Measurements from ENCODE around the gene NAV2. TPM values are rescaled to one million over a fixed set of nuclear protein-coding genes. Genes with fewer than 3 reads are reported as not detected.

NAV2 gene
- total and polyA plus RNA-seq, 12 donors: 6.9 to 34.7 (median 20.2) TPM

- ATAC-seq: no peak
- Histone ChIP-seq H3K4me1 (peaks cover 0 to 47% (median 15%) of the 10 kb centered on the region in 9 donors), H3K27ac (no peak overlapping the region), H3K9me3 (no peaks in the 10 kb centered on the region), H3K27me3 (no peaks in the 10 kb centered on the region), H3K36me3 (peaks cover 0 to 16% (median 0%) of the 10 kb centered on the region in 9 donors), H3K4me3 (no peak overlapping the region)
- WGBS, 2 donors: 95 to 100% methylated on average over 1 of the region's 1 CpG
- no peak for TF ChIP-seq CTCF (IDR thresholded peaks at IDR 0.05)
- DNase-seq: no peak
- intact Hi-C loops (cut with DNase I): no loop called here
These were observed 164.1 kb downstream of the NAV2 start for GRCh38 chr11:19876750-19877149.

DNA sequence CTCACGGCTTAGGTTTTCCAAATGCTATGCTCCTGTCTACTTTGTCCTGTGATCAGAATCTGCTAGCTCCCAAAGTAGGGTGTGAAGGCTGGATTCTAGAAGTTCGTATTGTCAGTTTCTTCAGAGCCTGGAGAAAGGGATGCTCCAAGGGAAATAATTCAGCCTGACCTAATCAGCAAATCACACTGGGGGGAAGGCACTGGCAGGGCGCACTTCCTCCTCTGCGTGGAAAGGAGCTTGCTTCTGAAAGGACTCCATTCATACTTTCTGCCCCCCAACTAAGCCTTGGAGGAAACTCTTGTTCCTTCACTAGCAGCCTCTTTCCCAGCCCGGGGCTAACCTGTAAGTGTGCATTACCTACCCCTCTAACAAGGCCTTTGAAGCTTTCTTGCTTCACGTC lies 165.9 kb downstream of the NAV2 start:
- H3K27me3 ChIP-seq: no peaks in the 10 kb centered on the region
- intact Hi-C loops (cut with DNase I): no loop called here
- H3K9me3 ChIP-seq: no peaks in the 10 kb centered on the region
- no peak overlapping the region for H3K27ac ChIP-seq
- no peak for TF ChIP-seq CTCF (IDR thresholded peaks at IDR 0.05)
- H3K4me1 ChIP-seq: peaks cover 0 to 47% (median 15%) of the 10 kb centered on the region in 9 donors
- WGBS, 2 donors: 74 to 81% methylated on average over 6 of the region's 6 CpGs
- ATAC-seq (no peak), DNase-seq (no peak)
- no peak overlapping the region for H3K4me3 ChIP-seq
- peaks cover 0 to 33% (median 0%) of the 10 kb centered on the region in 9 donors for H3K36me3 ChIP-seq

DNA sequence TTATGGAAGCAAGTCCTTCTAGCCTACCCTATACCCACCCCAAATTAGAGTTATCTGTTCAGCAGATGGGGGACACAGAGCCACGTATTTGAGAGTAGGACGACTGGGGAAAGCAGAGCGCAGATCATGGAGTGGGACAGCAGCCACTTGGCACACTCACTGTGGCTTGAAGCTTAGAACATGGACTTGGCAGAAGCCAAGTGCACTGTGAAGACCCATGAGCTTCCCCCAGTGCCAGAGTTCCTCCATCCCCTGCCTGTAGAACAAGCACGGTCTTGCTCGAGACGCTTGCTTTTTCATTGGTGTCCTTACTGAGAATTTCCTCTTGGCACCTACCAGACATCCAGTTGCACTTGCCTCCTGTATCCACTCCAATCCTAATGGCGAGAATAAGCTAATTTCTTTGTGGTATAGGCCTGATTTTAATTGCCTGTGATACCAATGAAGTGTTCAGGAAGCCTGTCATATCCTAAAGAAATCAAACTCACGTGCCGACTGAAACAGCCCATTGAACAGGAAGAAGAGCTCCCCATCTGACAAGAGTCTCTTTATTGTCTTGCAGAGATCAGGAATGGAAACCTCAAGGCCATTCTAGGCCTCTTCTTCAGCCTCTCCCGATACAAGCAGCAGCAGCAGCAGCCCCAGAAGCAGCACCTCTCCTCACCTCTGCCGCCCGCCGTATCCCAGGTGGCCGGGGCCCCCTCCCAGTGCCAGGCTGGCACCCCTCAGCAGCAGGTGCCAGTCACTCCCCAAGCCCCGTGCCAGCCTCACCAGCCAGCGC lies 166.9 kb downstream of the NAV2 start:
- 43 to 61% methylated on average over 16 of the region's 16 CpGs for WGBS, 2 donors
- Histone ChIP-seq H3K36me3 (peaks cover 0 to 42% (median 1%) of the 10 kb centered on the region in 9 donors), H3K4me1 (peaks cover 0 to 39% (median 12%) of the 10 kb centered on the region in 9 donors), H3K9me3 (no peaks in the 10 kb centered on the region), H3K27me3 (no peaks in the 10 kb centered on the region), H3K4me3 (no peak overlapping the region), H3K27ac (no peak overlapping the region)
- ATAC-seq (peak; percentile 67 to 94 (median 85)), DNase-seq (peak; percentile 30 to 31)
- TF ChIP-seq CTCF (IDR thresholded peaks at IDR 0.05): no peak
- intact Hi-C loops (cut with DNase I): no loop called here

- intact Hi-C loops (cut with DNase I): no loop called here
- Histone ChIP-seq H3K27ac (no peak overlapping the region), H3K4me1 (peaks cover 0 to 38% (median 12%) of the 10 kb centered on the region in 9 donors), H3K36me3 (peaks cover 0 to 47% (median 4%) of the 10 kb centered on the region in 9 donors), H3K4me3 (no peak overlapping the region), H3K27me3 (no peaks in the 10 kb centered on the region), H3K9me3 (no peaks in the 10 kb centered on the region)
- DNase-seq: no peak
- no peak for TF ChIP-seq CTCF (IDR thresholded peaks at IDR 0.05)
- ATAC-seq: no peak
These were observed 167.4 kb downstream of the NAV2 start for GRCh38 chr11:19880088-19880345.

All from heart right ventricle (tissue), 16 donors.